CD14-positive monocyte (primary cell): Measurements from ENCODE around the gene FBXO40. TPM values are rescaled to one million over a fixed set of nuclear protein-coding genes. Genes with fewer than 3 reads are reported as not detected.

Experiments
- DNase-seq, 3 donors: peaks; one replicate each; pipeline ENCODE4 v3.0.0-alpha.2; 2011 to 2022
- H2AFZ ChIP-seq: 2 replicates; pipeline ENCODE4 v1.6.0; 2012; ENCODE audit warnings: mild to moderate bottlenecking, low read depth, low read length, inconsistent platforms; ENCODE audit not compliant: insufficient read depth, poor library complexity, severe bottlenecking
- H3K27ac ChIP-seq, 2 donors: 1 replicate in 1 of 2; 2 replicates in 1 of 2; pipeline ENCODE4 v1.5.1; 2012 to 2013; ENCODE audit warnings: low read length in 2 of 2, control low read depth in 1 of 2, inconsistent platforms in 1 of 2, low read depth in 1 of 2, mild to moderate bottlenecking in 1 of 2
- H3K27me3 ChIP-seq, 2 donors: one replicate each; pipeline versions ENCODE4 v1.6.0 to v1.6.1; 2011 to 2013; ENCODE audit warnings: low read length in 2 of 2; ENCODE audit not compliant: control insufficient read depth in 2 of 2, insufficient read depth in 2 of 2
- H3K36me3 ChIP-seq, 2 donors: replicated peaks in 1 of 2; 1 replicate in 1 of 2; 2 replicates in 1 of 2; pipeline versions ENCODE4 v1.5.1 to v1.6.1; 2012 to 2013; ENCODE audit warnings: low read length in 2 of 2, control low read depth in 1 of 2, inconsistent platforms in 1 of 2, mild to moderate bottlenecking in 1 of 2; ENCODE audit not compliant: insufficient read depth in 2 of 2, control insufficient read depth in 1 of 2
- H3K4me1 ChIP-seq, 2 donors: 1 replicate in 1 of 2; 2 replicates in 1 of 2; pipeline versions ENCODE4 v1.5.1 to v1.6.1; 2012 to 2013; ENCODE audit warnings: low read length in 2 of 2, control low read depth in 1 of 2, inconsistent platforms in 1 of 2, mild to moderate bottlenecking in 1 of 2, moderate library complexity in 1 of 2; ENCODE audit not compliant: insufficient read depth in 2 of 2, control insufficient read depth in 1 of 2
- H3K4me2 ChIP-seq: replicated peaks from 2 replicates; pipeline ENCODE3; 2012; ENCODE audit warnings: low read length, moderate library complexity, mild to moderate bottlenecking; ENCODE audit not compliant: poor library complexity, severe bottlenecking; ENCODE audit errors: extremely low read depth
- H3K4me3 ChIP-seq, 3 experiments: fragments of 200-600 bp in 1 of 3; sonication (generic) in 1 of 3; replicated peaks in 1 of 3; 1 replicate in 2 of 3; 2 replicates in 1 of 3; pipeline ENCODE4 v1.5.1; 2011 to 2013; ENCODE audit warnings: low read length in 3 of 3, mild to moderate bottlenecking in 3 of 3, control low read depth in 2 of 3, low read depth in 2 of 3, inconsistent platforms in 1 of 3, moderate library complexity in 1 of 3
- H3K79me2 ChIP-seq: 2 replicates; pipeline ENCODE4 v1.6.0; 2012; ENCODE audit warnings: mild to moderate bottlenecking, control low read depth, inconsistent platforms, low read length, moderate library complexity; ENCODE audit not compliant: insufficient read depth
- H3K9ac ChIP-seq: 2 replicates; pipeline ENCODE4 v1.6.0; 2017; ENCODE audit warnings: low read length, mild to moderate bottlenecking; ENCODE audit not compliant: insufficient read depth, poor library complexity, severe bottlenecking
- H3K9me3 ChIP-seq, 2 donors: replicated peaks in 1 of 2; 1 replicate in 1 of 2; 2 replicates in 1 of 2; pipeline versions ENCODE4 v1.5.1 to v1.6.1; 2012 to 2013; ENCODE audit warnings: low read length in 2 of 2, control low read depth in 1 of 2; ENCODE audit not compliant: control insufficient read depth in 1 of 2, insufficient read depth in 1 of 2
- H4K20me1 ChIP-seq: 2 replicates; pipeline ENCODE4 v1.6.0; 2012; ENCODE audit warnings: mild to moderate bottlenecking, low read length, control low read depth, moderate library complexity; ENCODE audit not compliant: insufficient read depth
- H3K27ac Mint-ChIP-seq, 7 donors: one replicate each; pipeline ENCODE4 v1.8.0; 2020; ENCODE audit warnings: mild to moderate bottlenecking in 7 of 7, mixed read lengths in 7 of 7, moderate library complexity in 6 of 7, inconsistent platforms in 2 of 7
- H3K27me3 Mint-ChIP-seq, 3 donors: one replicate each; pipeline ENCODE4 v1.8.0; 2021 to 2022; ENCODE audit warnings: low read depth in 3 of 3, mild to moderate bottlenecking in 3 of 3, mixed read lengths in 3 of 3, moderate library complexity in 3 of 3, inconsistent platforms in 1 of 3
- H3K36me3 Mint-ChIP-seq, 2 donors: one replicate each; pipeline ENCODE4 v1.8.0; 2020; ENCODE audit warnings: mixed read lengths in 2 of 2, inconsistent platforms in 1 of 2, mild to moderate bottlenecking in 1 of 2
- H3K4me1 Mint-ChIP-seq: one replicate; pipeline ENCODE4 v1.8.0; 2020; ENCODE audit warnings: mild to moderate bottlenecking, mixed read lengths
- H3K4me3 Mint-ChIP-seq, 2 donors: one replicate each; pipeline ENCODE4 v1.8.0; 2020; ENCODE audit warnings: mild to moderate bottlenecking in 2 of 2, mixed read lengths in 2 of 2, moderate library complexity in 1 of 2
- H3K9me3 Mint-ChIP-seq, 7 donors: one replicate each; pipeline ENCODE4 v1.8.0; 2020 to 2022; ENCODE audit warnings: mixed read lengths in 7 of 7, mild to moderate bottlenecking in 6 of 7, moderate library complexity in 6 of 7, inconsistent platforms in 2 of 7
- CTCF ChIP-seq: fragments of 200-600 bp; IDR thresholded peaks from one replicate; pipeline ENCODE4 v1.8.0; 2022; ENCODE audit warnings: antibody characterized with exemption, mild to moderate bottlenecking
- WGBS: methylation state at CpG from one replicate; pipeline ENCODE4 v1.1.5; 2013; ENCODE audit warnings: missing lambda C conversion rate; ENCODE audit not compliant: insufficient coverage; 5-methylcytosine and 5-hydroxymethylcytosine counted together
- intact Hi-C, 2 donors: fragments of 100-400 bp; cut with micrococcal nuclease; formaldehyde crosslinking; loops; one replicate each; pipeline versions ENCODE4 v1.15.0 to v1.15.1; 2023
- polyA plus RNA-seq, 3 donors: library from polyadenylated mRNA; depleted of rRNA in 1 of 3; unstranded in 2 of 3; stranded (reverse) in 1 of 3; fragments of 300-500 nt in 2 of 3; fragments of >200 nt in 1 of 3; fragmentation: Illumina TruSeq in 2 of 3; gene quantifications; 1 replicate in 2 of 3; 2 replicates in 1 of 3; pipeline ENCODE4 v1.2.3, GENCODE V29; 2012 to 2021

FBXO40 gene
- polyA plus RNA-seq, 3 donors: not detected

- Mint-ChIP-seq H3K9me3 (no peaks in the 10 kb centered on the region), H3K36me3 (no peaks in the 10 kb centered on the region), H3K4me1 (peaks cover 4% of the 10 kb centered on the region), H3K27ac (no peak overlapping the region), H3K27me3 (peaks cover 0 to 3% (median 0%) of the 10 kb centered on the region in 3 donors), H3K4me3 (no peak overlapping the region)
- no peaks in the 10 kb centered on the region for H3K4me1 ChIP-seq
- no CpG with 5 or more reads among the region's 4 CpGs for WGBS
- no peak for TF ChIP-seq CTCF
- H3K4me2 ChIP-seq: no peak overlapping the region
- DNase-seq: no peak
- no peak overlapping the region for H3K4me3 ChIP-seq
- H4K20me1 ChIP-seq: no peaks in the 10 kb centered on the region
- H3K36me3 ChIP-seq: no peaks in the 10 kb centered on the region
- no peak overlapping the region for H3K27ac ChIP-seq
- H3K79me2 ChIP-seq: no peaks in the 10 kb centered on the region
- H3K9me3 ChIP-seq: no peaks in the 10 kb centered on the region
- H3K9ac ChIP-seq: no peak overlapping the region
- no peak overlapping the region for H2AFZ ChIP-seq
- no peaks in the 10 kb centered on the region for H3K27me3 ChIP-seq
- intact Hi-C loops: no loop called here
These were observed 8.1 kb downstream of the FBXO40 start for GRCh38 chr3:121601212-121601812.

GRCh38 chr3:121604759-121605158 lies 11.6 kb downstream of the FBXO40 start:
- H3K27me3 Mint-ChIP-seq: no peaks in the 10 kb centered on the region
- Histone ChIP-seq H3K79me2 (no peaks in the 10 kb centered on the region), H3K36me3 (no peaks in the 10 kb centered on the region), H2AFZ (no peak overlapping the region), H3K27me3 (no peaks in the 10 kb centered on the region), H3K4me2 (no peak overlapping the region), H3K9ac (no peak overlapping the region), H3K27ac (no peak overlapping the region), H3K9me3 (no peaks in the 10 kb centered on the region), H4K20me1 (no peaks in the 10 kb centered on the region), H3K4me3 (no peak overlapping the region), H3K4me1 (no peaks in the 10 kb centered on the region)
- TF ChIP-seq CTCF: no peak
- H3K27ac Mint-ChIP-seq: no peak overlapping the region
- H3K4me1 Mint-ChIP-seq: no peaks in the 10 kb centered on the region
- no peak for DNase-seq
- no peak overlapping the region for H3K4me3 Mint-ChIP-seq
- WGBS: no CpG with 5 or more reads among the region's 2 CpGs
- peaks cover 0 to 3% (median 0%) of the 10 kb centered on the region in 7 donors for H3K9me3 Mint-ChIP-seq
- intact Hi-C loops: no loop called here
- H3K36me3 Mint-ChIP-seq: no peaks in the 10 kb centered on the region
